H1 (cell line): ENCODE measurements around the gene TRIM14. TPM values are rescaled to one million over a fixed set of nuclear protein-coding genes. Genes with fewer than 3 reads are reported as not detected.

Experiments used
- CTCF ChIA-PET: fragments of 300-600 bp; sonication (Branson Sonifier 250); formaldehyde crosslinking; loops from one replicate; lab custom pipeline; 2021; ENCODE audit not compliant: partially characterized antibody; lab: Charles Lee
- POLR2A ChIA-PET: fragments of 300-600 bp; sonication (Branson Sonifier 250); formaldehyde crosslinking; loops from one replicate; lab custom pipeline; 2021; ENCODE audit warnings: inconsistent platforms; ENCODE audit not compliant: partially characterized antibody; lab: Charles Lee
- DNase-seq, 2 experiments: peaks; one replicate each; pipeline versions ENCODE4 v3.0.0 to v3.0.0-alpha.2; 2010 to 2022; ENCODE audit warnings: low spot score in 2 of 2, low read depth in 1 of 2, mixed read lengths in 1 of 2
- FAIRE-seq: peaks from 2 replicates; lab custom pipeline; 2011; peaks lifted over from hg19 to GRCh38; lab: Jason Lieb, UNC
- H2AFZ ChIP-seq: 2 replicates; pipeline ENCODE4 v1.8.1; 2012; ENCODE audit warnings: low read length, inconsistent platforms
- H2AK5ac ChIP-seq: 2 replicates; pipeline ENCODE4 v1.6.1; 2013; ENCODE audit warnings: low read depth, low read length
- H2BK120ac ChIP-seq: replicated peaks from 2 replicates; pipeline ENCODE3; 2013; ENCODE audit warnings: low read depth, low read length, inconsistent platforms
- H2BK12ac ChIP-seq: 2 replicates; pipeline ENCODE4 v1.6.1; 2013; ENCODE audit warnings: low read depth, low read length
- H2BK15ac ChIP-seq: 2 replicates; pipeline ENCODE4 v1.6.1; 2013; ENCODE audit warnings: low read length
- H2BK20ac ChIP-seq: 2 replicates; pipeline ENCODE4 v1.6.1; 2013; ENCODE audit warnings: low read length
- H2BK5ac ChIP-seq: 2 replicates; pipeline ENCODE4 v1.6.1; 2013; ENCODE audit warnings: low read depth, low read length
- H3K14ac ChIP-seq: 2 replicates; pipeline ENCODE4 v1.6.1; 2013; ENCODE audit warnings: inconsistent platforms; ENCODE audit not compliant: insufficient read length
- H3K18ac ChIP-seq: 2 replicates; pipeline ENCODE4 v1.6.1; 2013; ENCODE audit warnings: low read length; ENCODE audit errors: extremely low read depth
- H3K23ac ChIP-seq: 2 replicates; pipeline ENCODE4 v1.6.1; 2013; ENCODE audit warnings: inconsistent platforms; ENCODE audit not compliant: insufficient read length
- H3K23me2 ChIP-seq: 2 replicates; pipeline ENCODE4 v1.6.1; 2013; ENCODE audit warnings: low read depth, low read length
- H3K27ac ChIP-seq: 2 replicates; pipeline ENCODE4 v1.6.1; 2011; ENCODE audit warnings: low read depth, low read length, inconsistent platforms
- H3K27me3 ChIP-seq, 4 experiments: replicated peaks in 1 of 4; 1 replicate in 1 of 4; 2 replicates in 3 of 4; pipeline versions ENCODE4 v1.6.1 to v1.8.1; 2011 to 2013; ENCODE audit warnings: low read length in 3 of 4, mild to moderate bottlenecking in 3 of 4, inconsistent platforms in 2 of 4, mixed read lengths in 2 of 4, moderate library complexity in 1 of 4; ENCODE audit not compliant: control insufficient read depth in 3 of 4, insufficient read depth in 3 of 4; ENCODE audit errors: extremely low read depth in 1 of 4
- H3K36me3 ChIP-seq, 4 experiments: 2 replicates each; pipeline versions ENCODE4 v1.6.1 to v1.8.1; 2011 to 2013; ENCODE audit warnings: mild to moderate bottlenecking in 4 of 4, low read length in 3 of 4, moderate library complexity in 2 of 4, control low read depth in 1 of 4, inconsistent platforms in 1 of 4; ENCODE audit not compliant: insufficient read depth in 4 of 4, control insufficient read depth in 2 of 4
- H3K4ac ChIP-seq: replicated peaks from 2 replicates; pipeline ENCODE3; 2013; ENCODE audit warnings: low read length, low read depth, mixed read lengths, inconsistent platforms; ENCODE audit not compliant: insufficient read length
- H3K4me1 ChIP-seq, 4 experiments: replicated peaks in 1 of 4; 1 replicate in 1 of 4; 2 replicates in 3 of 4; pipeline versions ENCODE4 v1.6.1 to v1.8.1; 2011 to 2013; ENCODE audit warnings: low read length in 3 of 4, inconsistent platforms in 2 of 4, mixed read lengths in 1 of 4; ENCODE audit not compliant: insufficient read depth in 4 of 4, control insufficient read depth in 3 of 4
- H3K4me2 ChIP-seq, 2 experiments: 2 replicates each; pipeline versions ENCODE4 v1.6.1 to v1.8.1; 2011 to 2013; ENCODE audit warnings: low read depth in 2 of 2, low read length in 2 of 2, control low read depth in 1 of 2, inconsistent platforms in 1 of 2, mild to moderate bottlenecking in 1 of 2; ENCODE audit not compliant: insufficient read depth in 1 of 2
- H3K4me3 ChIP-seq, 4 experiments: fragments of 200-600, 300-600 bp in 1 of 4; sonication (generic), shearing (Covaris generic), sonication (Bioruptor Twin) in 1 of 4; 2 replicates each; pipeline versions ENCODE4 v1.5.1 to v1.8.1; 2011 to 2016; ENCODE audit warnings: low read length in 4 of 4, low read depth in 3 of 4, control low read depth in 2 of 4, inconsistent platforms in 2 of 4, mild to moderate bottlenecking in 2 of 4, mixed read lengths in 1 of 4, moderate library complexity in 1 of 4; ENCODE audit not compliant: insufficient read depth in 2 of 4; ENCODE audit errors: extremely low read depth in 1 of 4
- H3K56ac ChIP-seq: replicated peaks from 2 replicates; pipeline ENCODE3; 2013; ENCODE audit warnings: low read depth, mild to moderate bottlenecking, mixed read lengths, low read length, inconsistent platforms; ENCODE audit not compliant: insufficient read length
- H3K79me1 ChIP-seq: 2 replicates; pipeline ENCODE4 v1.6.1; 2013; ENCODE audit warnings: low read depth, low read length, control low read depth
- H3K79me2 ChIP-seq, 2 experiments: 2 replicates each; pipeline versions ENCODE4 v1.6.1 to v1.8.1; 2012 to 2013; ENCODE audit warnings: low read length in 2 of 2, mild to moderate bottlenecking in 2 of 2, inconsistent platforms in 1 of 2; ENCODE audit not compliant: insufficient read depth in 2 of 2, control insufficient read depth in 1 of 2
- H3K9ac ChIP-seq, 4 experiments: replicated peaks in 1 of 4; 1 replicate in 1 of 4; 2 replicates in 3 of 4; pipeline versions ENCODE4 v1.6.1 to v1.8.1; 2011 to 2013; ENCODE audit warnings: low read depth in 3 of 4, low read length in 3 of 4, control low read depth in 2 of 4, mild to moderate bottlenecking in 2 of 4, moderate library complexity in 2 of 4, inconsistent platforms in 1 of 4; ENCODE audit errors: extremely low read depth in 1 of 4
- H3K9me3 ChIP-seq, 2 experiments: 2 replicates each; pipeline versions ENCODE4 v1.6.1 to v1.8.1; 2012 to 2013; ENCODE audit warnings: mild to moderate bottlenecking in 2 of 2, moderate library complexity in 2 of 2, control low read depth in 1 of 2, inconsistent platforms in 1 of 2, low read depth in 1 of 2, low read length in 1 of 2, mixed read lengths in 1 of 2; ENCODE audit not compliant: insufficient read depth in 2 of 2
- H4K20me1 ChIP-seq, 2 experiments: replicated peaks in 1 of 2; 2 replicates each; pipeline versions ENCODE3 to v1.8.1; 2011 to 2013; ENCODE audit warnings: inconsistent platforms in 2 of 2, low read length in 2 of 2, mild to moderate bottlenecking in 1 of 2; ENCODE audit not compliant: insufficient read depth in 2 of 2, control insufficient read depth in 1 of 2
- H4K5ac ChIP-seq: 2 replicates; pipeline ENCODE4 v1.6.1; 2013; ENCODE audit warnings: low read length, low read depth, mixed read lengths, inconsistent platforms; ENCODE audit not compliant: insufficient read length
- H4K8ac ChIP-seq: 2 replicates; pipeline ENCODE4 v1.8.0; 2013; ENCODE audit warnings: mild to moderate bottlenecking, moderate library complexity, low read length, inconsistent platforms; ENCODE audit not compliant: insufficient read depth; ENCODE audit errors: extremely low read depth
- H4K91ac ChIP-seq: replicated peaks from 2 replicates; pipeline ENCODE3; 2013; ENCODE audit warnings: low read length, mixed read lengths, inconsistent platforms; ENCODE audit not compliant: insufficient read length
- CEBPB ChIP-seq: IDR thresholded peaks from 2 replicates; pipeline ENCODE4 v1.6.1; 2012; ENCODE audit warnings: low read depth, low read length
- CHD1 ChIP-seq: IDR thresholded peaks from 2 replicates; pipeline ENCODE4 v1.6.1; 2012; ENCODE audit warnings: low read depth, low read length, improper control_type of control experiment
- EGR1 ChIP-seq: IDR thresholded peaks from 2 replicates; pipeline ENCODE4 v1.6.1; 2011; ENCODE audit warnings: low read depth, low read length, borderline replicate concordance
- HDAC2 ChIP-seq, 2 experiments: fragments of 300-600 bp in 1 of 2; sonication (generic) in 1 of 2; IDR thresholded peaks; 2 replicates each; pipeline ENCODE4 v1.6.1; 2011 to 2012; ENCODE audit warnings: low read depth in 2 of 2, low read length in 2 of 2, mild to moderate bottlenecking in 2 of 2, moderate library complexity in 2 of 2, borderline replicate concordance in 1 of 2, inconsistent platforms in 1 of 2
- KDM1A ChIP-seq: fragments of 200-600, 300-600 bp; sonication (generic); IDR thresholded peaks from 2 replicates; pipeline ENCODE4 v1.7.1; 2016; ENCODE audit warnings: mild to moderate bottlenecking, low read length, borderline replicate concordance
- KDM5A ChIP-seq: fragments of 200-600 bp; IDR thresholded peaks from 2 replicates; pipeline ENCODE4 v1.7.1; 2012; ENCODE audit warnings: mild to moderate bottlenecking, low read length, inconsistent platforms, mixed read lengths
- MAFK ChIP-seq: IDR thresholded peaks from 2 replicates; pipeline ENCODE4 v1.6.1; 2012; ENCODE audit warnings: low read depth, mild to moderate bottlenecking, improper control_type of control experiment, low read length
- POLR2AphosphoS5 ChIP-seq: IDR thresholded peaks from 2 replicates; pipeline ENCODE4 v1.6.1; 2011; ENCODE audit warnings: low read depth, low read length
- SP4 ChIP-seq: IDR thresholded peaks from 2 replicates; pipeline ENCODE4 v1.6.1; 2012; ENCODE audit warnings: low read length, inconsistent platforms
- TAF7 ChIP-seq: optimal IDR thresholded peaks from 2 replicates; pipeline ENCODE3; 2011; ENCODE audit warnings: low read depth, mild to moderate bottlenecking, inconsistent platforms, low read length, moderate library complexity, borderline replicate concordance
- WGBS, 2 experiments: shearing (Covaris generic) in 1 of 2; methylation state at CpG; one replicate each; pipeline versions ENCODE4 v1.1.6 to v1.1.7; 2013 to 2015; ENCODE audit warnings: low lambda C conversion rate in 2 of 2, mixed read lengths in 2 of 2, inconsistent platforms in 1 of 2, low coverage in 1 of 2, missing lambda C conversion rate in 1 of 2; ENCODE audit not compliant: insufficient replicate concordance in 2 of 2, insufficient coverage in 1 of 2, insufficient read length in 1 of 2; ENCODE audit errors: extremely low coverage in 1 of 2, missing lambda C conversion rate in 1 of 2; 5-methylcytosine and 5-hydroxymethylcytosine counted together
- polyA plus RNA-seq, 7 experiments: library from polyadenylated mRNA; depleted of rRNA in 3 of 7; stranded (reverse) in 5 of 7; unstranded in 2 of 7; fragments of >200 nt in 5 of 7; fragments of 200-250 nt in 2 of 7; gene quantifications; 1 replicate in 5 of 7; 2 replicates in 1 of 7; 4 replicates in 1 of 7; pipeline versions ENCODE4 v1.2.1 to v1.2.3, GENCODE V29; 2011 to 2013; ENCODE audit warnings: missing spikeins in 2 of 7, mixed read lengths in 2 of 7
- total RNA-seq: library from RNA; stranded (reverse); fragmentation: NEBNext Ultra II Directional; extraction: Animal tissue kit (Norgen Biotek cat#: 25700); gene quantifications from 2 replicates; pipeline ENCODE4 v1.2.1, GENCODE V29; 2021
- TF ChIP-seq, protein P1 (sequence below): IDR thresholded peaks from 2 replicates; pipeline ENCODE4 v1.6.1; 2012; ENCODE audit warnings: inconsistent platforms

Gene TRIM14
- total and polyA plus RNA-seq, 2 of the 8 experiments (the other 6 are each of a cell fraction or from before 2014, with no cell fraction given) = 9.2 to 19.4 TPM

DNA sequence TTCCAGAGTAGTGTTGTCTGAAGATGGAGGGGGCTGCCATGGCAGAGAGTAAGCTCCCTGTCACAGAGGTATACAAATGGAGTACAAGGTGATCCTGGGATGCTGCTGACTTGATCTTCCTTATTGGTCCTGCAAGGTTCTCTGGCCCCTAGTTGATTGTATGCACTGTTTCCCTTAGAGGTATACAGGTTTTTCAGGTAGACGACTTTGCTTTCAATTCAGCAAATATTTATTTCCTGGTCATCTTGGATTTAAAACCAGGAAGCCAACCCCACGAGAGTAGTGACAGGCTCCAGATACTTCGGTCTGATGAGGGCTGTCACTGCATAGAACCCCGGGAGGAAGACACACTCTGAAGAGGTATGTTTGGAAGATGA is 16.5 kb upstream of the TRIM14 start:
- DNase-seq = no peak

More for the DNA sequence above, 16.5 kb upstream of the TRIM14 start:
- Histone ChIP-seq H4K20me1 (peaks cover 0 to 1% of the 10 kb centered on the region in 2 experiments), H3K36me3 (peaks cover 0 to 4% (median 0%) of the 10 kb centered on the region in 4 experiments; a peak in 1 of 8 replicates), H3K14ac (no peak overlapping the region), H2BK120ac (no peak overlapping the region), H2AK5ac (no peak overlapping the region), H2AFZ (no peak overlapping the region), H3K4me3 (no peak overlapping the region), H3K56ac (no peak overlapping the region), H2BK5ac (no peak overlapping the region), H4K8ac (no peak overlapping the region), H3K18ac (no peak overlapping the region), H4K91ac (no peak overlapping the region), H3K4me2 (no peak overlapping the region), H3K27ac (no peak overlapping the region), H3K4me1 (peaks cover 0 to 11% (median 0%) of the 10 kb centered on the region in 4 experiments; a peak in 2 of 7 replicates), H4K5ac (no peak overlapping the region), H3K27me3 (no peaks in the 10 kb centered on the region), H2BK12ac (no peak overlapping the region), H3K79me1 (no peaks in the 10 kb centered on the region), H2BK20ac (no peak overlapping the region), H3K9me3 (no peaks in the 10 kb centered on the region), H3K4ac (no peak overlapping the region), H3K23ac (no peak overlapping the region), H3K9ac (no peak overlapping the region), H2BK15ac (no peak overlapping the region), H3K23me2 (no peaks in the 10 kb centered on the region), H3K79me2 (no peaks in the 10 kb centered on the region)
- 78% methylated on average over 4 of the region's 4 CpGs; no CpG with 5 or more reads in 1 of the 2 experiments for WGBS, 2 experiments
- POLR2A ChIA-PET = no interaction called here
- CTCF ChIA-PET = interaction anchor here (1.0 to 1.6 kb wide), 3 partner anchors 8 to 169 kb away, joined by 3 to 5 read pairs (median 3); partner anchors contain the start of gene TRIM14
- FAIRE-seq = no peak
- TF ChIP-seq TAF7 (no peak), EGR1 (no peak), KDM1A (no peak), SP4 (no peak), CEBPB (no peak), CHD1 (no peak), HDAC2 (IDR thresholded peaks at IDR 0.05; ENCODE audit: borderline replicate concordance in 1 of 2, low read depth in 2 of 2, low read length in 2 of 2) (no peak), POLR2AphosphoS5 (no peak), MAFK (no peak), KDM5A (no peak)
- TF ChIP-seq, protein P1, sequence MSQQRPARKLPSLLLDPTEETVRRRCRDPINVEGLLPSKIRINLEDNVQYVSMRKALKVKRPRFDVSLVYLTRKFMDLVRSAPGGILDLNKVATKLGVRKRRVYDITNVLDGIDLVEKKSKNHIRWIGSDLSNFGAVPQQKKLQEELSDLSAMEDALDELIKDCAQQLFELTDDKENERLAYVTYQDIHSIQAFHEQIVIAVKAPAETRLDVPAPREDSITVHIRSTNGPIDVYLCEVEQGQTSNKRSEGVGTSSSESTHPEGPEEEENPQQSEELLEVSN = no peak
- TF ChIP-seq, all 59 proteins: peak for 0
